ENCODE data around the gene RAB44.
A peak's percentile ranks its signal among the peaks of the same experiment; 100 is the strongest.

Gene RAB44

GRCh38 chr6:36751091-36751490, 53.5 kb downstream of the RAB44 start:
- DNase-seq (ENCODE audit: low read depth in 2 of 3, low spot score in 1 of 3), result no peak

- no peak for DNase-seq (ENCODE audit: low read depth in 2 of 3, low spot score in 1 of 3)
Observed at GRCh38 chr6:36751833-36752186, 54.2 kb downstream of the RAB44 start.

DNA sequence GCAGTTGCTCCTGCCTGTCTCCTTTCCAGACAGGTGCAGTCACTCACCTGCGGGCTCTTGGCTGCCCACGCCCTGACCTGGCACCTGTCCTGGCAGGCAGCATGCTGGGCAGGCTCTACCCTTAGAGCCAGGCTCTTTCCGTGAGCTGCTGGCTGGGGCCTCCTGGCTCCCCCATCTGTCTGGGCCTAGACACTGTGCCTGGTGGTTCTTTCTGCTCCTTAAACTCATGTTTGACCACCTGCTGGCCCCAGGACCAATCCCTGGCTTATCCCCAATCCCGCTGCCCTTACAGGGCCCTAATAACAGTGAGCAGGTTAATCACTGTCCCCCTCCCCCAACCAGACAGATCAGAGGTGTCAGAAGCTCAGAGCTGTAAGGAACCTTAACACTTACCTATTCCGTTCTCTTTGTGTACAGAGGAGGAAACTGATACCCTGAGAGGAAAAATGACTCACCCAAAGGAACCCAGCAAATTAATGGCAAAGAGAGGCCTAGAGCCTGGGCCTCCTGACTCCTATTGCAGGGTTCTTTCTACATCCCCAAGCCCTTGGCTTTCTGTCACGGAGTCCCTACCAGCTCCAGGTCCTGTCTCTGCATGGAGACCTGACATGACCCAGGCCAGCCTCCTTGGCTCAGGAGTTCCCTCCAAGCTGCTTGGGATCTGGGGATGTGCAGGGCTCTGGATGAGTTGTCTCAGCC, 54.7 kb downstream of the RAB44 start:
- DNase-seq (ENCODE audit: low read depth in 2 of 3, low spot score in 1 of 3), result no peak

- no peak for DNase-seq (ENCODE audit: low read depth in 2 of 3, low spot score in 1 of 3)
Observed at GRCh38 chr6:36752886-36753506, 55.4 kb downstream of the RAB44 start.

DNA sequence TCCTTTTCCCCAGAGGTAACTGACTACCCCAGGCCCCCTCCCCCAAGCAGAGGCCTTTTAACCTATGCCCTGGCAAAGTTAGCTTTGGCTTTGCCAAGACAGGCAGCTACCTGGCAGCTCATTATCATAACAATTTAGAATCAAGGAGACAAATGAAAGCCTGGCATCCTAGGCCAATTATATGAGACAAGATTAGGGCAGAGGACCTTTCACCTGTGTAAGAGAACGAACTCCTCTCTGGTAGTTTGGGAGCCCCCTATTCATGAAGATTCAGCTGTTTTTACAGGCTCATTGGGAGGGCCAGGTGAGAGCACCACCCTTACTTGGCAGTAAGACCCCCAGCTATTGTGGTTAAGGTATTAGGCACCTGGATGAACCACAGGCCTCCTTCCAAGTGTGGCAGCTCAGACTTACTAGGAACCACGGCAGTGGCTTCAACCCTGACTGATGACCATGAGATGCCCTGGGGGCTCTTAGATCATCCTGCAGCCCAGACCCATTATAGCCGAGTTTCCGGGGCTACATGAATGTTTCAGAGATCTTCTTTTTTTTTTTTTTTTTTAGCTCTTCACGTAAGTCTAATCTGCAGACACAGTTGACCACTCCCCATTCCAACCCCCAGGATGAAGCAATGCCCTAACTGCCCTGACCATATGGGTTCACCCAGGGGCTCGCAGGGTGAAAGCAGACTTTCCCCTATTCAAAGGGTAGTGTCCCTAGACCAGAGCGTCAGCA, 56.2 kb downstream of the RAB44 start:
- no peak for DNase-seq (ENCODE audit: low read depth in 2 of 3, low spot score in 1 of 3)

- no peak for DNase-seq (ENCODE audit: low read depth in 2 of 3, low spot score in 1 of 3)
Observed at GRCh38 chr6:36754582-36755434, 57.2 kb downstream of the RAB44 start.

GRCh38 chr6:36755435-36756348, 58.1 kb downstream of the RAB44 start:
- peak; percentile 64 to 66 (median 66) for DNase-seq (ENCODE audit: low read depth in 2 of 3, low spot score in 1 of 3)

- DNase-seq (ENCODE audit: low read depth in 2 of 3, low spot score in 1 of 3), result no peak
Observed at GRCh38 chr6:36756786-36757185, 59.2 kb downstream of the RAB44 start.

- no peak for DNase-seq (ENCODE audit: low read depth in 2 of 3, low spot score in 1 of 3)
Observed at GRCh38 chr6:36757206-36757605, 59.6 kb downstream of the RAB44 start.

DNA sequence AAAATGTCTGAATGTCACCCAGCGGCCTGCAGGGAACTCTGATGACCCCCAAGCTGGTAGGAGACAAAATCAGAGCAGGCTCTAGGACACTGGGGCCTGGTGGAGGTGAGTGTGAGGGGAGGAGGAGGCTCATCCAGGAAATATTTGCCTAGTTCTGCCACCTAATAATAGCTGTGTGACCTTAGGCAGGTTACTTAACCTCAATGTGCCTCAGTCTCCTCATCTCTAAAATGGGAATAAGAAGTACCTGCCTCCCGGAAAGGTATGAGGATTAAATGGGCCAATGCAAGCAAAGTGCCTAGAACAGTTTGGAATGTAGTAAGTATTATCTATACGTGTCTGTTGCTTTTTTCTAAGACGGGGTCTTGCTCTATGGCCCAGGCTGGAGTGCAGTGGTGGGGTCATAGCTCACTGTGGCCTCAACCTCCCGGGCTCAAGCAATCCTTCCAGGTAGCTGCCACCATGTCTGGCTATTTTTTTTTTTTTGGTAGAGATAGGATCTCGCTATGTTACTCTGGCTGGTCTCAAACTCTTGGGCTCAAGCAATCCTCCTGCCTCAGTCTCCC, 60.4 kb downstream of the RAB44 start:
- no peak for DNase-seq (ENCODE audit: low read depth in 2 of 3, low spot score in 1 of 3)

GRCh38 chr6:36758516-36759147, 61.0 kb downstream of the RAB44 start:
- no peak for DNase-seq (ENCODE audit: low read depth in 2 of 3, low spot score in 1 of 3)

DNA sequence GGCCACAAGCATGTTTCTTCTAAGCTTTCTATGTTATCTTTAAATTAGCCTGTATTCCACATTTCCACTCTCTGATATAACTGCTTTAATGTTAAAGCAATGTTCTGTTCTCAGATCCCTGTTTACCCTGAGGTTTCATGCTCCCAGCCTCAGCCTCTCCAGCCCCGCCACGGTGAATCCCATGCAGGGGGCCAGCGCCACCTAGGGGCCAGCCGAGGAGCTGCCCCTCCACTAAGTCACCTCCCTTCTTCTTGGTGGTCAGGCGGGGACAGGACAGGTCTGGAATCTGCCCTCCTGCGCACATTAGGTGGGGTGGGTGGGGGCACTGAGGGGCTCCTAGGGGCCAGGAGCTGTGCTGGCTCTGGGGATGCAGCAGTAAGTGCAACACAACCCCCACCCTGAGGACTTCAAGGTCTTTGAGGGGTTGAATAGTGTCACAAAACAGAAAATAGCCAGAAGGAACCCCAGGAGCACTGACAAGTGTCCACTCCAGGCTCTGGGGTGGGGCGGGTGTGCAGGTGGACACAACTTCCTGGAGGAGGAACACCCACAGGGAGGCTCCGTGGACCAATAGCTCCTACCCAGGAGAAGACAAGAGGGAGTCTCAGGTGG, 61.6 kb downstream of the RAB44 start:
- DNase-seq (ENCODE audit: low read depth in 2 of 3, low spot score in 1 of 3), result peak; percentile 67 to 80 (median 75)

DNA sequence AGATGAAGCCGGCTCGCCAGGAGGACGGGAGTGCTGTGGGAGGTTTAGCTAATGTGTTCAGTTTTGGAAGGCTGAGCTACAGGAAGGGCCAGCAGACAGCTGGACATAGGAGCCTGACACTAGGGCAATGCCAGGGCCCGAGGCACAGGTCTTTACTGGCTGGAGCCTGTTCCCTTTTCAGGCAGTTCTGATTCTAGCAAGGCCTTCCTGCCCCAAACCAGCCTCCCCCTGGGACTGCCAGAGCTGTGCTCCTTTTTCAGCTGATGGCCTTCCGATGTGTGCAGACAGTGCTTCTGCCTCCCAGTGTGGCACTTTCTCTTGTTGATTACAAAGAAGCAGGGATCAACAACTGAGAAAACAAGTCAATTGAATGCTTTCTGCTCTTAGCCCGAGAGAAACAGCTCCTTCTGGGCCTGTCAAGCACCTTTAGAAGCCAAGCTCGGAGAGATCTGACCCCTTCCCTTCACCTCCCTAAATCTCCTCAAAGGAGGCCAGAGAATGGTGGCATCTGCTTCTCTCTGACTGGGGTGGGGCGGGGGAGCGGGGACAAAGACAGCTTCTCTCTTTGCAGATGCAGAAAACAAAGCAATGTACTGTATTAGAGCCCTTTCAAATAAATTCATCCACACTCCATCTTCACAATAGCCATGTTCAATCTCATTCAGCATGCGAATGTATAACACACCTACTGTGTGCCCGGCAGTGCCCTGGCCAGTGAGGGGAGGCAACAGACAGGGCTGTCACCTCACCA, 63.2 kb downstream of the RAB44 start:
- no peak for DNase-seq (ENCODE audit: low read depth in 2 of 3, low spot score in 1 of 3)

DNA sequence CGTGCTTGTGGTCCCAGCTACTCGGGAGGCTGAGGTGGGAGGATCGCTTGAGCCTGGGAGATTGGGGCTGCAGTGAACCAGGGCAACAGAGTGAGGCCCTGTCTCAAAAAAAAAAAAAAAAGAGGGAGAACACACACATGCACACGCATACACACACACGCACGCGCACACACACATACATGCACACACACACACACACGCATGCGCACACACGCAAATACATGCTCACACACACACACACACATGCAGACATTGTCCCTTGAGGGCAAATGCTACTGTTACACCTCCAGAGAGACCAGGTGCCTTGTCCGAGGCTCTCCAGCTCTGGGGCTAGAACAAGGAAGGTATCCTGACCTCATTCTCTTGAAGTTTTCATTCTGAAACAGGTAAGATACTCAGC, 64.5 kb downstream of the RAB44 start:
- DNase-seq (ENCODE audit: low read depth in 2 of 3, low spot score in 1 of 3), result no peak

GRCh38 chr6:36765190-36765589, 67.6 kb downstream of the RAB44 start:
- no peak for DNase-seq (ENCODE audit: low read depth in 2 of 3, low spot score in 1 of 3)

DNA sequence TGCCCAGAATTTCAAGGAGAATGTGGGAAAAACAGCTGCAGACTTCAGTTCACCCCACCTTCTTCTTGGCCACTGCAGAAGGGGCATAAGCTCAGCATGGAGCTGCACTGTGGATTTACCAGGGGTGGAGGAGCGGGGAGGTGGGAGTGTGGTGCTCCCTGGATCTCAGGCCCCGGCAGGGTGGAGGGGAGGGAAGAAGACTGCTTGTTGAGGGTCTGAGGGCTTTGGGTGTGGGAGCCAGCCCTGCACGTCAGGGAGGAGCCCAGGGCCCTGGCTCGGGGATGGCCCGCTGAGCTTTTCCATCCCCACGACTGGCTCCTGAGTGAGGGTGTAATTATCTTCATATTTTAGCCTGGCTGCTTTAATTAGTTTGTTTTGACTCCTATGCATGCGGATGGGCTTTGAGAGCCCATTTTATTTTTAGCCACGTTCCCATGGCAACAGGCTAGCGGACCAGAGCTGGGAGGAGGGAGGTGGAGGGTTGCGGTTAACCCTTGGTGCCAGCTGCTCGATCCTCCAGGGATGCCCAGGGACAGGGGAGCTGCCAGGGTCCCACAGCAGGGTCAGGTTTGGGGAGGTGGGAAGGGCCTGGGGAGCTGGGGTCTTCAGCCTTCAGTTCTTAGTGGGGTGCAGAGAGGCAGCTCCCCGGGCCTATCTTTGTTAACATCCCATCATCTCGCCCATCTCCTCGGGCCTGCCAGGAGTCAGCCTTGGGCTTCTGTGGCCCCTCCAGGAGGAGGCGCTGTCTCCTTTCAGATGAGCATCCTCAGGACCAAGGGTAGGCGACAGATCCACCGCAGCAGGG, 68.2 kb downstream of the RAB44 start:
- DNase-seq (ENCODE audit: low read depth in 2 of 3, low spot score in 1 of 3), result peak; percentile 68 to 82 (median 79)

GRCh38 chr6:36766399-36766945, 68.8 kb downstream of the RAB44 start:
- no peak for DNase-seq (ENCODE audit: low read depth in 2 of 3, low spot score in 1 of 3)

All from stimulated activated CD4-positive, alpha-beta T cell treated with anti-CD3 and anti-CD28 coated beads, Interleukin-12 subunit alpha, Interleukin-12 subunit beta, amount 100 ng/mL, for 48 hours (primary cell).